ENCODE data around the gene WDR20.
"Not testable (repeated sequence)": the region's sequence is repeated elsewhere in the genome, so short reads cannot be mapped to it uniquely, and the experiment has no call there.

Gene WDR20

DNA sequence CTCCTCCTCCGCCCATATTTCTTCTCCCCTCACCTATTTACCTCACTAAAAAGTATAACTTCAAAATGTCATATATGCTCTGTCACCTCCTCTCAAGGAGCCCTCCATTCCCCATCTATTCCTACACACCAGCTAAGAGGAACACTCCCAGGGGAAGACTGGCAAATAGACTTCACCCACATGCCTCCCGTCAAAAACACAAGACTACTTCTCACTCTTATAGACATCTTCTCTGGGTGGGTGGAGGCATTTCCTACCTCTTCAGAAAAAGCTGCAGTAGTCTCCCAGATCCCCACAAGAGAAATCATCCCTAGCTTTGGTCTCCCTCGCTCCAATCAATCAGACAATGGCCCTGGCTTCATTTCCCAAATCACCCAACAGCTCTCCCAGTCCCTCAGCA lies 99.1 kb downstream of the WDR20 start:
- Histone ChIP-seq H2AFZ (ENCODE audit: low read length) (no peak overlapping the region), H3K27me3 (ENCODE audit: insufficient read depth, low read length, poor library complexity, severe bottlenecking) (no peaks in the 10 kb centered on the region), H3K9me3 (ENCODE audit: insufficient read depth, low read depth, low read length) (no peaks in the 10 kb centered on the region), H3F3A (ENCODE audit: low read depth) (no peaks in the 10 kb centered on the region), H3K36me3 (ENCODE audit: insufficient read depth, low read length) (no peaks in the 10 kb centered on the region), H3K9me2 (replicated peaks; ENCODE audit: low read depth, low read length) (no peaks in the 10 kb centered on the region), H3K4me1 (ENCODE audit: insufficient read depth, low read length, poor library complexity, severe bottlenecking) (no peaks in the 10 kb centered on the region), H3K4me3 (ENCODE audit: low read length, poor library complexity, severe bottlenecking) (no peak overlapping the region), H3K79me2 (ENCODE audit: insufficient read depth, low read length) (no peaks in the 10 kb centered on the region), H3K9ac (ENCODE audit: low read depth, low read length, poor library complexity, severe bottlenecking) (no peak overlapping the region), H3K4me2 (ENCODE audit: low read depth, low read length, poor library complexity, severe bottlenecking) (no peak overlapping the region), H4K20me1 (ENCODE audit: insufficient read depth, low read length, poor library complexity, severe bottlenecking) (no peaks in the 10 kb centered on the region)
- TF ChIP-seq, protein P1, sequence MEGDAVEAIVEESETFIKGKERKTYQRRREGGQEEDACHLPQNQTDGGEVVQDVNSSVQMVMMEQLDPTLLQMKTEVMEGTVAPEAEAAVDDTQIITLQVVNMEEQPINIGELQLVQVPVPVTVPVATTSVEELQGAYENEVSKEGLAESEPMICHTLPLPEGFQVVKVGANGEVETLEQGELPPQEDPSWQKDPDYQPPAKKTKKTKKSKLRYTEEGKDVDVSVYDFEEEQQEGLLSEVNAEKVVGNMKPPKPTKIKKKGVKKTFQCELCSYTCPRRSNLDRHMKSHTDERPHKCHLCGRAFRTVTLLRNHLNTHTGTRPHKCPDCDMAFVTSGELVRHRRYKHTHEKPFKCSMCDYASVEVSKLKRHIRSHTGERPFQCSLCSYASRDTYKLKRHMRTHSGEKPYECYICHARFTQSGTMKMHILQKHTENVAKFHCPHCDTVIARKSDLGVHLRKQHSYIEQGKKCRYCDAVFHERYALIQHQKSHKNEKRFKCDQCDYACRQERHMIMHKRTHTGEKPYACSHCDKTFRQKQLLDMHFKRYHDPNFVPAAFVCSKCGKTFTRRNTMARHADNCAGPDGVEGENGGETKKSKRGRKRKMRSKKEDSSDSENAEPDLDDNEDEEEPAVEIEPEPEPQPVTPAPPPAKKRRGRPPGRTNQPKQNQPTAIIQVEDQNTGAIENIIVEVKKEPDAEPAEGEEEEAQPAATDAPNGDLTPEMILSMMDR (conservative IDR thresholded peaks at IDR 0.05; ENCODE audit: low read length): no peak
- no peak for TF ChIP-seq EZH2phosphoT487 (IDR thresholded peaks at IDR 0.05; ENCODE audit: borderline replicate concordance)

- no peak overlapping the region for H3K9ac ChIP-seq (ENCODE audit: low read depth, low read length, poor library complexity, severe bottlenecking)
- H4K20me1 ChIP-seq (ENCODE audit: insufficient read depth, low read length, poor library complexity, severe bottlenecking): no peaks in the 10 kb centered on the region
- no peak overlapping the region for H3K4me2 ChIP-seq (ENCODE audit: low read depth, low read length, poor library complexity, severe bottlenecking)
- no peaks in the 10 kb centered on the region for H3K4me1 ChIP-seq (ENCODE audit: insufficient read depth, low read length, poor library complexity, severe bottlenecking)
- H3K9me2 ChIP-seq (replicated peaks; ENCODE audit: low read depth, low read length): no peaks in the 10 kb centered on the region
- no peak overlapping the region for H2AFZ ChIP-seq (ENCODE audit: low read length)
- H3K36me3 ChIP-seq (ENCODE audit: insufficient read depth, low read length): no peaks in the 10 kb centered on the region
- H3K27me3 ChIP-seq (ENCODE audit: insufficient read depth, low read length, poor library complexity, severe bottlenecking): no peaks in the 10 kb centered on the region
- H3F3A ChIP-seq (ENCODE audit: low read depth): no peaks in the 10 kb centered on the region
- no peak overlapping the region for H3K4me3 ChIP-seq (ENCODE audit: low read length, poor library complexity, severe bottlenecking)
- H3K79me2 ChIP-seq (ENCODE audit: insufficient read depth, low read length): no peaks in the 10 kb centered on the region
- no peaks in the 10 kb centered on the region for H3K9me3 ChIP-seq (ENCODE audit: insufficient read depth, low read depth, low read length)
- TF ChIP-seq, protein P1 (conservative IDR thresholded peaks at IDR 0.05; ENCODE audit: low read length): no peak
- no peak for TF ChIP-seq EZH2phosphoT487 (IDR thresholded peaks at IDR 0.05; ENCODE audit: borderline replicate concordance)
Measured at GRCh38 chr14:102239231-102239630, 99.5 kb downstream of the WDR20 start.

DNA sequence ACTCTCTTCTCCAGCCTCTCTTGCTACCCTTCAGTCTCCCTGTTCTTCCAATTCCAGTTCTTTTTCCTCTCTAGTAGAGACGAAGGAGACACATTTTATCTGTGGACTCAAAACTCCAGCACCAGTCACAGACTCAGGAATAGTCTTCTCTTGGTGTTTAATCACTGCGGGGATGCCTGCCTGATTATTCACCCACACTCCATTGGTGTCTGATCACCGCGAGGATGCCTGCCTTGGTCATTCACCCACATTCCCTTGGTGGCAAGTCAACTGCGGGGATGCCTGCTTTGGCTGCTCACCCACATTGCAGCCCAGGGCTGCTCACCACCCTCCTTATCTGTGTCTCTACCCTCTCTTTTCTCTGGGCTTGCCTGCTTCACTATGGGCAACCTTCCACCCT lies 100.8 kb downstream of the WDR20 start:
- not testable (repeated sequence) for H3K79me2 ChIP-seq (ENCODE audit: insufficient read depth, low read length); H3K27me3 ChIP-seq (ENCODE audit: insufficient read depth, low read length, poor library complexity, severe bottlenecking); H3K9me2 ChIP-seq (replicated peaks; ENCODE audit: low read depth, low read length); H3K4me3 ChIP-seq (ENCODE audit: low read length, poor library complexity, severe bottlenecking); H4K20me1 ChIP-seq (ENCODE audit: insufficient read depth, low read length, poor library complexity, severe bottlenecking); H3K4me2 ChIP-seq (ENCODE audit: low read depth, low read length, poor library complexity, severe bottlenecking); H3K9ac ChIP-seq (ENCODE audit: low read depth, low read length, poor library complexity, severe bottlenecking); H2AFZ ChIP-seq (ENCODE audit: low read length); H3K9me3 ChIP-seq (ENCODE audit: insufficient read depth, low read depth, low read length); H3K36me3 ChIP-seq (ENCODE audit: insufficient read depth, low read length); H3K4me1 ChIP-seq (ENCODE audit: insufficient read depth, low read length, poor library complexity, severe bottlenecking); H3F3A ChIP-seq (ENCODE audit: low read depth)

DNA sequence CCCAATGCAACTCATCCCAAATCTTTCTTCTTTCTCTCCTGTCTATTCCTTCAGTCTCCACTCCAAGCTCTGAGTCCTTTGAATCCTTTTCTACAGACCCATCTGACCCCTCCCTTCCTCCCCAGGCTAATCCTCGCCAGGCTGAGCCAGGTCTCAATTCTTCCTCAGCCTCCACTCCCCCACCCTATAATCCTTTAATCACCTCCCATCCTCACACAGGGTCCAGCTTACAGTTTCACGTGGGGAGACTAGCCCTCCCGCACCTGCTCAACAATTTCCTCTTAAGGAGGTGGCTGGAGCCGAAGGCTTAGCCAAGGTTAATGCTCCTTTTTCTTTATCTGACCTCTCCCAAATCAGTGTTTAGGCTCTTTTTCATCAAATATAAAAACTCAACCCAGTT lies 101.5 kb downstream of the WDR20 start:
- H3K27me3 ChIP-seq (ENCODE audit: insufficient read depth, low read length, poor library complexity, severe bottlenecking): no peaks in the 10 kb centered on the region
- no peaks in the 10 kb centered on the region for H3F3A ChIP-seq (ENCODE audit: low read depth)
- no peak overlapping the region for H3K4me3 ChIP-seq (ENCODE audit: low read length, poor library complexity, severe bottlenecking)
- no peak overlapping the region for H2AFZ ChIP-seq (ENCODE audit: low read length)
- H3K9me3 ChIP-seq (ENCODE audit: insufficient read depth, low read depth, low read length): no peaks in the 10 kb centered on the region
- no peak for TF ChIP-seq EZH2phosphoT487 (IDR thresholded peaks at IDR 0.05; ENCODE audit: borderline replicate concordance)
- TF ChIP-seq, protein P1 (conservative IDR thresholded peaks at IDR 0.05; ENCODE audit: low read length): no peak
- no peaks in the 10 kb centered on the region for H4K20me1 ChIP-seq (ENCODE audit: insufficient read depth, low read length, poor library complexity, severe bottlenecking)
- no peaks in the 10 kb centered on the region for H3K4me1 ChIP-seq (ENCODE audit: insufficient read depth, low read length, poor library complexity, severe bottlenecking)
- H3K36me3 ChIP-seq (ENCODE audit: insufficient read depth, low read length): no peaks in the 10 kb centered on the region
- H3K4me2 ChIP-seq (ENCODE audit: low read depth, low read length, poor library complexity, severe bottlenecking): no peak overlapping the region
- no peaks in the 10 kb centered on the region for H3K9me2 ChIP-seq (replicated peaks; ENCODE audit: low read depth, low read length)
- no peaks in the 10 kb centered on the region for H3K79me2 ChIP-seq (ENCODE audit: insufficient read depth, low read length)
- H3K9ac ChIP-seq (ENCODE audit: low read depth, low read length, poor library complexity, severe bottlenecking): no peak overlapping the region

GRCh38 chr14:102243795-102244194 lies 104.1 kb downstream of the WDR20 start:
- not testable (repeated sequence) for H3K4me2 ChIP-seq (ENCODE audit: low read depth, low read length, poor library complexity, severe bottlenecking); H3K27me3 ChIP-seq (ENCODE audit: insufficient read depth, low read length, poor library complexity, severe bottlenecking); H4K20me1 ChIP-seq (ENCODE audit: insufficient read depth, low read length, poor library complexity, severe bottlenecking); H3F3A ChIP-seq (ENCODE audit: low read depth); H3K36me3 ChIP-seq (ENCODE audit: insufficient read depth, low read length); H3K4me1 ChIP-seq (ENCODE audit: insufficient read depth, low read length, poor library complexity, severe bottlenecking); H3K4me3 ChIP-seq (ENCODE audit: low read length, poor library complexity, severe bottlenecking); H2AFZ ChIP-seq (ENCODE audit: low read length); H3K79me2 ChIP-seq (ENCODE audit: insufficient read depth, low read length); H3K9me3 ChIP-seq (ENCODE audit: insufficient read depth, low read depth, low read length); H3K9ac ChIP-seq (ENCODE audit: low read depth, low read length, poor library complexity, severe bottlenecking); H3K9me2 ChIP-seq (replicated peaks; ENCODE audit: low read depth, low read length)

Measured in Loucy (cell line).